Muscle of leg (tissue), 11 donors: Measurements from ENCODE around the gene CCDC27. TPM values are rescaled to one million over a fixed set of nuclear protein-coding genes. Genes with fewer than 3 reads are reported as not detected.

Source experiments
- DNase-seq: peaks from one replicate; pipeline ENCODE4 v3.0.0; 2013
- H3K27ac ChIP-seq: one replicate; pipeline ENCODE4 v1.5.1; 2013; ENCODE audit warnings: mild to moderate bottlenecking, low read length, control low read depth
- H3K27me3 ChIP-seq: one replicate; pipeline ENCODE4 v1.6.1; 2013; ENCODE audit warnings: low read length; ENCODE audit not compliant: control insufficient read depth, insufficient read depth
- H3K36me3 ChIP-seq: one replicate; pipeline ENCODE4 v1.6.1; 2013; ENCODE audit warnings: low read length; ENCODE audit not compliant: control insufficient read depth, insufficient read depth
- H3K4me1 ChIP-seq: one replicate; pipeline ENCODE4 v1.6.1; 2013; ENCODE audit warnings: low read length; ENCODE audit not compliant: control insufficient read depth, insufficient read depth
- H3K4me3 ChIP-seq: one replicate; pipeline ENCODE4 v1.5.1; 2013; ENCODE audit warnings: low read length, control low read depth
- H3K9me3 ChIP-seq: replicated peaks from 2 replicates; pipeline ENCODE4 v1.6.1; 2013; ENCODE audit warnings: low read depth, low read length; ENCODE audit not compliant: control insufficient read depth
- WGBS: methylation state at CpG from one replicate; pipeline ENCODE4 v1.1.5; 2013; ENCODE audit warnings: missing lambda C conversion rate; ENCODE audit not compliant: insufficient coverage; 5-methylcytosine and 5-hydroxymethylcytosine counted together
- polyA plus RNA-seq, 8 donors: library from polyadenylated mRNA; unstranded; fragments of 120-200 nt; gene quantifications; one replicate each; pipeline versions ENCODE4 v1.2.1 to v1.2.3, GENCODE V29; 2013; ENCODE audit warnings: inconsistent platforms in 1 of 8, low replicate concordance in 1 of 8; ENCODE audit not compliant: insufficient read length in 8 of 8, insufficient read depth in 1 of 8
- total RNA-seq: library from RNA; stranded (reverse); fragments of 120-200 nt; gene quantifications from one replicate; pipeline ENCODE4 v1.2.4, GENCODE V29; 2013

The CCDC27 gene
- total and polyA plus RNA-seq, 9 donors, result 0.07 to 0.18 (median 0.10) TPM; not detected in 1

GRCh38 chr1:3710251-3710650, 42.0 kb upstream of the CCDC27 start:
- 79% methylated on average over 10 of the region's 15 CpGs for WGBS
- peaks cover 40% of the 10 kb centered on the region for H3K27me3 ChIP-seq
- no peaks in the 10 kb centered on the region for H3K36me3 ChIP-seq

GRCh38 chr1:3711381-3711779, 40.9 kb upstream of the CCDC27 start:
- DNase-seq, result no peak
- H3K4me1 ChIP-seq, result peaks cover 66% of the 10 kb centered on the region
- no peaks in the 10 kb centered on the region for H3K9me3 ChIP-seq
- no peaks in the 10 kb centered on the region for H3K36me3 ChIP-seq
- 60% methylated on average over 8 of the region's 11 CpGs for WGBS
- H3K27ac ChIP-seq, result no peak overlapping the region
- peaks cover 40% of the 10 kb centered on the region for H3K27me3 ChIP-seq
- H3K4me3 ChIP-seq, result no peak overlapping the region

More at GRCh38 chr1:3710251-3710650, 42.0 kb upstream of the CCDC27 start:
- DNase-seq, result no peak
- H3K27ac ChIP-seq, result no peak overlapping the region
- peaks cover 56% of the 10 kb centered on the region for H3K4me1 ChIP-seq
- H3K9me3 ChIP-seq, result no peaks in the 10 kb centered on the region
- H3K4me3 ChIP-seq, result no peak overlapping the region

GRCh38 chr1:3711780-3712451, 40.3 kb upstream of the CCDC27 start:
- no peaks in the 10 kb centered on the region for H3K36me3 ChIP-seq
- H3K27ac ChIP-seq, result no peak overlapping the region
- peaks cover 37% of the 10 kb centered on the region for H3K27me3 ChIP-seq
- no peaks in the 10 kb centered on the region for H3K9me3 ChIP-seq
- DNase-seq, result no peak
- peaks cover 72% of the 10 kb centered on the region for H3K4me1 ChIP-seq
- WGBS, result 44% methylated on average over 21 of the region's 24 CpGs
- no peak overlapping the region for H3K4me3 ChIP-seq

DNA sequence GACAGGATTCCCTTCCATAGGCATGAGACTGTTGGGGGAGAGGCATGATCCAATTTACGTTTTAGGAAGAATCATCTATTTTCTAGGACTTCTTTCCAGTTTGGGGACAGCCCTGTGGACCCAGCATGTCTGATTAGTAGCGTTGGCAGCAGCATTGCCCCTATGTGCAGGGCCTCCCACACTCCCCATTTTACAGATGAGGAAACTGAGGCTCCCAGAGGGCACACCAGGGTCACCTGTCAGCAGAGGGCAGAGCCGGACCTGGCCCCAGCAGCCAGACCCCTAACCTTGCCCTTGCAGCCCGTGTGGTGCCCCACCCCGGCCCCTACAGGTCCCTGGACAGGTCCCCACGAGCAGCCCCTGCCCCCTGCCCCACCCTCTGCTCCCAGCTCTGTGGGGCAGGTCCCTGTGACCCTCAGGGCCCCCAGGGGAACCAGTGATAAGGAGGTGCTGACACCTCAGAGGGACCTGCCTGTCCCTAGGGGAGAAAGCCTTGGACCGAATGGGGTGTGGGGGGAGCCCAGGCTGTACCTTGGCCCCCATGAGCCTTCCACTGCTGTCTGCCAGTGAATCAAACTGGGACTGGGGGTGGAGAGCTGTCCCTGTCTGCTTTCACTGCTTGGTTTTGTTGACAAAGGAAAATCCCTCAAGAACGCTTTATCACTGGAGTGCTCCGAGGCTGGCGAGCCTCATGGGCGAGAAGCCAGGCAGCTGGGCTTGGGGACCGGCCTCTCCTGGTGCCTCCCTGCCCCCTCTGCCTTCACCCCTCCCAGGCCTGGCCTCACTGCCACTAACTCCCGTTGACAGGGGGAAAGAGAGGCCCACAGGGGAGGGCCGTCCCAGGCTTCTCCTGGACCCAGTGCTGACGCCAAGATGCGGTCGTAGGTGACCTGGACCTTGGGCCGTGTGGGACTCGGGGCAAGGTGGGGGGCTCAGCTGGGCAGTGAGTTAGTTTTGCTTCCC, 39.4 kb upstream of the CCDC27 start:
- H3K4me3 ChIP-seq, result no peak overlapping the region
- peak; percentile 65 for DNase-seq
- H3K27ac ChIP-seq, result no peak overlapping the region
- peaks cover 76% of the 10 kb centered on the region for H3K4me1 ChIP-seq
- H3K36me3 ChIP-seq, result no peaks in the 10 kb centered on the region
- 63% methylated on average over 11 of the region's 19 CpGs for WGBS
- H3K27me3 ChIP-seq, result peaks cover 31% of the 10 kb centered on the region
- no peaks in the 10 kb centered on the region for H3K9me3 ChIP-seq

DNA sequence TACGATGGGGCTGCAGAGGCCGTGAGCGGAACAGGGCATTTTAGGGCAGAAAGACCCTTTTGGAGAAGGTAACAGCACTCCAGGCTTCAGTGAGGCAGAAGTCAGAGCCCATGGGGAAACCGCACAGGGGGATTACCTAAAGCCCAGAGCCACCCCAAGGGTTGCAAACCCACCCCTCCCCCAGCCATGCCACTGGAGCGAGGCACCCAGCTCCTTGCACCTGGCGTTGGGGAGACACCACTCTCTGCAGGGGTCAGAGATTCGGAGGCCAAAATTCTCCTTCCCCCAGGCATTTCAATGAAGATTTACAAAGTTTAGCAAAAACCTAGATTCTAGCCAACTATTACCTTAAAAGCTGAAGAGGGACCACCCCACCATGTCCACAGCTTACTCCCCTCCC, 38.4 kb upstream of the CCDC27 start:
- 71% methylated on average over 7 of the region's 7 CpGs for WGBS
- H3K27ac ChIP-seq, result peak overlapping the region; percentile 20
- peaks cover 24% of the 10 kb centered on the region for H3K27me3 ChIP-seq
- no peak overlapping the region for H3K4me3 ChIP-seq
- no peak for DNase-seq
- H3K4me1 ChIP-seq, result peaks cover 78% of the 10 kb centered on the region
- H3K9me3 ChIP-seq, result no peaks in the 10 kb centered on the region
- no peaks in the 10 kb centered on the region for H3K36me3 ChIP-seq

- peaks cover 20% of the 10 kb centered on the region for H3K27me3 ChIP-seq
- no peak overlapping the region for H3K4me3 ChIP-seq
- WGBS, result 59% methylated on average over 9 of the region's 10 CpGs
- H3K36me3 ChIP-seq, result no peaks in the 10 kb centered on the region
- H3K4me1 ChIP-seq, result peaks cover 82% of the 10 kb centered on the region
- peak; percentile 80 for DNase-seq
- peak overlapping the region; percentile 47 for H3K27ac ChIP-seq
- no peaks in the 10 kb centered on the region for H3K9me3 ChIP-seq
Measured at GRCh38 chr1:3714284-3714741, 37.9 kb upstream of the CCDC27 start.

DNA sequence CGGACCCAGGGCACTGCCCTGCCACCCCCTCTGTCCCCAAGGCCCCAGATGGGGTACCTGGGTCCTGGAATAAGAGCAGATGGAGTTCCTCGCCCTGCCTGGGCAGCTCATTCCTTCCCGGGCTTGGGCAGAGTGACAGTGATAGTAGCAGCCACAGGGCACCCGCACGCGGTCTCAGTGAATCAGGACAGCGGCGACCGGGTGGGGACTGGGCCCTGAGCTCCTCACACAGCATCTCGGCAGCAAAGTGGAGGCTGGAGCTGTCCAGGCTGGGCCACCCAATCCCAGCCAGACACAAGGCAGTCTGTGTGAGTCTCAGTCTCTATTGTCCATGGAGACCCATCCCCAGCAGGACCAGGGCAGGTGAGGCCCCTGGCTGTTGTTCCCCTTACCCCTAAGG, 37.4 kb upstream of the CCDC27 start:
- H3K27ac ChIP-seq, result peak overlapping the region; percentile 47
- no peaks in the 10 kb centered on the region for H3K9me3 ChIP-seq
- no peak for DNase-seq
- H3K27me3 ChIP-seq, result peaks cover 15% of the 10 kb centered on the region
- 52% methylated on average over 10 of the region's 10 CpGs for WGBS
- no peaks in the 10 kb centered on the region for H3K36me3 ChIP-seq
- H3K4me3 ChIP-seq, result no peak overlapping the region
- peaks cover 86% of the 10 kb centered on the region for H3K4me1 ChIP-seq

- Histone ChIP-seq H3K36me3 (no peaks in the 10 kb centered on the region), H3K9me3 (no peaks in the 10 kb centered on the region), H3K27me3 (peaks cover 10% of the 10 kb centered on the region), H3K4me3 (no peak overlapping the region), H3K27ac (no peak overlapping the region), H3K4me1 (peaks cover 89% of the 10 kb centered on the region)
- 66% methylated on average over 5 of the region's 6 CpGs for WGBS
- no peak for DNase-seq
Measured at GRCh38 chr1:3716351-3716750, 35.9 kb upstream of the CCDC27 start.

DNA sequence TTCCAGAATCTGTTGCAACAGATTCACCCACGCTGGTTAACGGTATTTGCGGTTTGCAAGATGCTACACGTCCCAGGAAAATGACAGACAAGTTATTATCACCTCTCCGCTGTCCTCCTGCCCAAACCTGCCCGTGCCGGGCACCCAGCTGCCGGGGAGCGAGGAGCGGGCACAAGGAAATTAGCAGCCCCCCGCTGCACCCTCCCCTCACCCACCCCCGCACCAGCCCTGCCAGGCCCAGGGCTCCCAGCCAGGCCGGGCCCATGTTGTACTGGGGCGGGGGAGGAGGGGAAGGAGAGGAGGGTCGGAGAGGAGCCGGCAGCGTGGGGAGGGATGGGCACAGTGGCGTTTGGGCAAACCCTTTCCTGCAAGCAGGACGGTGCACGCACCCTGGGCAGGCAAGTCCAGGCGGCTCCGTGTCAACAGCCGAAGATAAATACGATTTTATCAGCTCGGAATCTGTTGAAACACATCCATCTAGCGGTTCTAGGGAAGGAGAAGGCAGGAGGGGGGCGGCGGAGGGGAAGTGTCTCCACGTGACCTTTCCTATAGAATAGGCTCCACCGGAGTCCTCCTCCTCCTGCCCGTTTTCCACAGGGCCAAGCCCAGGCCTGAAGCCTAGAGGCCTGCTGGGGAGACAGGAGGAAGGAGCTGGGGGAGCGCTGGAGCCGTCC, 35.1 kb upstream of the CCDC27 start:
- 50% methylated on average over 16 of the region's 33 CpGs for WGBS
- H3K27ac ChIP-seq, result no peak overlapping the region
- no peak overlapping the region for H3K4me3 ChIP-seq
- no peak for DNase-seq
- peaks cover 6% of the 10 kb centered on the region for H3K27me3 ChIP-seq
- H3K36me3 ChIP-seq, result no peaks in the 10 kb centered on the region
- H3K4me1 ChIP-seq, result peaks cover 89% of the 10 kb centered on the region
- no peaks in the 10 kb centered on the region for H3K9me3 ChIP-seq
